GM23338 (cell line): Measurements from ENCODE around the gene R3HDM4. TPM values are rescaled to one million over a fixed set of nuclear protein-coding genes. Genes with fewer than 3 reads are reported as not detected.

Experiments used
- ATAC-seq: fragments of 200-7000 bp; cut with Tn5 transposase; 3 replicates; pipeline ENCODE4 v1.9.1; 2020
- DNase-seq: peaks from one replicate; pipeline ENCODE4 v3.0.0-alpha.2; 2015; ENCODE audit warnings: low spot score
- H2AFZ ChIP-seq: fragments of 200-600 bp; sonication (generic); 2 replicates; pipeline ENCODE4 v1.8.0; 2016; ENCODE audit warnings: antibody characterized with exemption, mild to moderate bottlenecking, moderate library complexity
- H3F3A ChIP-seq: fragments of 200-600 bp; sonication (generic); replicated peaks from 2 replicates; pipeline ENCODE4 v1.8.0; 2017; ENCODE audit warnings: antibody characterized with exemption, mixed run types, low read depth
- H3K27ac ChIP-seq: fragments of 200-600 bp; sonication (generic); 2 replicates; pipeline ENCODE4 v1.6.1; 2016; ENCODE audit warnings: low read depth
- H3K27me3 ChIP-seq: fragments of 200-600 bp; sonication (generic); 2 replicates; pipeline ENCODE4 v1.8.0; 2016; ENCODE audit warnings: mild to moderate bottlenecking, mixed run types, moderate library complexity; ENCODE audit not compliant: insufficient read depth
- H3K36me3 ChIP-seq: fragments of 200-600 bp; sonication (generic); 2 replicates; pipeline ENCODE4 v1.8.0; 2016; ENCODE audit warnings: mild to moderate bottlenecking; ENCODE audit not compliant: insufficient read depth
- H3K4me1 ChIP-seq: fragments of 200-600 bp; sonication (generic); 2 replicates; pipeline ENCODE4 v1.8.0; 2016; ENCODE audit warnings: mild to moderate bottlenecking, moderate library complexity; ENCODE audit not compliant: insufficient read depth
- H3K4me2 ChIP-seq: fragments of 200-600 bp; sonication (generic); 2 replicates; pipeline ENCODE4 v1.7.1; 2017; ENCODE audit warnings: mixed run types
- H3K4me3 ChIP-seq: fragments of 200-600 bp; sonication (generic); 2 replicates; pipeline ENCODE4 v1.6.1; 2016; ENCODE audit warnings: mixed run types
- H3K79me2 ChIP-seq: fragments of 200-600 bp; sonication (generic); replicated peaks from 2 replicates; pipeline ENCODE4 v1.8.0; 2017; ENCODE audit warnings: mild to moderate bottlenecking; ENCODE audit not compliant: insufficient read depth
- H3K9me2 ChIP-seq: fragments of 200-600 bp; sonication (generic); 2 replicates; pipeline ENCODE4 v1.8.0; 2017; ENCODE audit not compliant: insufficient read depth
- H4K20me1 ChIP-seq: fragments of 200-600 bp; sonication (generic); replicated peaks from 2 replicates; pipeline ENCODE4 v1.8.0; 2017; ENCODE audit warnings: mild to moderate bottlenecking; ENCODE audit not compliant: insufficient read depth
- H3K27ac Mint-ChIP-seq: 2 replicates; pipeline ENCODE4 v1.8.0; 2020; ENCODE audit warnings: inconsistent platforms, mild to moderate bottlenecking, moderate library complexity, mixed read lengths
- H3K27me3 Mint-ChIP-seq: 3 replicates; pipeline ENCODE4 v1.8.0; 2022; ENCODE audit warnings: low read depth, mild to moderate bottlenecking, moderate library complexity, mixed read lengths, inconsistent platforms; ENCODE audit not compliant: insufficient read depth, poor library complexity
- H3K36me3 Mint-ChIP-seq: 3 replicates; pipeline ENCODE4 v1.8.0; 2021; ENCODE audit warnings: low read depth, mild to moderate bottlenecking, inconsistent platforms, moderate library complexity, mixed read lengths
- H3K4me1 Mint-ChIP-seq: 3 replicates; pipeline ENCODE4 v1.8.0; 2020; ENCODE audit warnings: mild to moderate bottlenecking, inconsistent platforms, mixed read lengths
- H3K4me3 Mint-ChIP-seq: 3 replicates; pipeline ENCODE4 v1.8.0; 2021; ENCODE audit warnings: moderate library complexity, mild to moderate bottlenecking, inconsistent platforms, mixed read lengths
- H3K9me3 Mint-ChIP-seq: 3 replicates; pipeline ENCODE4 v1.8.0; 2020; ENCODE audit warnings: moderate library complexity, mild to moderate bottlenecking, inconsistent platforms, mixed read lengths
- CREB1 ChIP-seq: fragments of 250-450 bp; sonication (Bioruptor Pico); IDR thresholded peaks from 2 replicates; pipeline ENCODE4 v1.5.0; 2020; ENCODE audit warnings: low read depth, mild to moderate bottlenecking, moderate library complexity
- CTCF ChIP-seq, 2 experiments: fragments of 200-600 bp in 1 of 2; sonication (generic) in 1 of 2; conservative IDR thresholded peaks; 2 replicates each; pipeline versions ENCODE4 v1.5.1 to v1.6.1; 2016 to 2017; ENCODE audit warnings: antibody characterized with exemption in 2 of 2, low read depth in 2 of 2, mild to moderate bottlenecking in 2 of 2, moderate library complexity in 1 of 2
- ETS1 ChIP-seq: IDR thresholded peaks from 2 replicates; pipeline ENCODE4 v1.6.1; 2016; ENCODE audit warnings: antibody characterized with exemption
- EZH2 ChIP-seq: fragments of 200-600 bp; sonication (generic); IDR thresholded peaks from one replicate; pipeline ENCODE4 v1.8.0; 2017; ENCODE audit warnings: antibody characterized with exemption, mild to moderate bottlenecking, low read depth; ENCODE audit not compliant: unreplicated experiment
- EZH2phosphoT487 ChIP-seq: fragments of 200-600 bp; sonication (generic); IDR thresholded peaks from one replicate; pipeline ENCODE4 v1.8.1; 2018; ENCODE audit warnings: antibody characterized with exemption; ENCODE audit not compliant: unreplicated experiment
- JUNB ChIP-seq: IDR thresholded peaks from one replicate; pipeline ENCODE4 v1.6.1; 2016; ENCODE audit warnings: antibody characterized with exemption; ENCODE audit not compliant: unreplicated experiment
- NANOG ChIP-seq: IDR thresholded peaks from 2 replicates; pipeline ENCODE4 v1.6.1; 2016; ENCODE audit warnings: antibody characterized with exemption, borderline replicate concordance
- POLR2AphosphoS5 ChIP-seq: IDR thresholded peaks from 2 replicates; pipeline ENCODE4 v1.6.1; 2016; ENCODE audit warnings: antibody characterized with exemption, low read depth
- STAT1 ChIP-seq: IDR thresholded peaks from one replicate; pipeline ENCODE4 v1.6.1; 2016; ENCODE audit warnings: antibody characterized with exemption; ENCODE audit not compliant: unreplicated experiment
- ZNF114 ChIP-seq: fragments of 250-450 bp; sonication (Bioruptor Pico); IDR thresholded peaks from 2 replicates; pipeline ENCODE4 v1.5.0; 2020; ENCODE audit warnings: mild to moderate bottlenecking, moderate library complexity
- ZNF331 ChIP-seq: fragments of 250-450 bp; sonication (Bioruptor Pico); IDR thresholded peaks from 2 replicates; pipeline ENCODE4 v1.5.0; 2020; ENCODE audit warnings: low read depth, mild to moderate bottlenecking, moderate library complexity
- polyA plus RNA-seq: library from polyadenylated mRNA; unstranded; fragments of >200 nt; fragmentation: Nextera tagmentation; extraction: Ambion mirVana; gene quantifications from 2 replicates; pipeline ENCODE4 v1.2.1, GENCODE V29; 2016
- total RNA-seq: library from RNA; depleted of rRNA; stranded (reverse); fragments of >200 nt; shearing (Covaris generic); gene quantifications from 2 replicates; pipeline ENCODE4 v1.2.3, GENCODE V29; 2014

The R3HDM4 gene
- total and polyA plus RNA-seq, 2 experiments from 2014 or later, result 76.5 to 87.1 TPM

DNA sequence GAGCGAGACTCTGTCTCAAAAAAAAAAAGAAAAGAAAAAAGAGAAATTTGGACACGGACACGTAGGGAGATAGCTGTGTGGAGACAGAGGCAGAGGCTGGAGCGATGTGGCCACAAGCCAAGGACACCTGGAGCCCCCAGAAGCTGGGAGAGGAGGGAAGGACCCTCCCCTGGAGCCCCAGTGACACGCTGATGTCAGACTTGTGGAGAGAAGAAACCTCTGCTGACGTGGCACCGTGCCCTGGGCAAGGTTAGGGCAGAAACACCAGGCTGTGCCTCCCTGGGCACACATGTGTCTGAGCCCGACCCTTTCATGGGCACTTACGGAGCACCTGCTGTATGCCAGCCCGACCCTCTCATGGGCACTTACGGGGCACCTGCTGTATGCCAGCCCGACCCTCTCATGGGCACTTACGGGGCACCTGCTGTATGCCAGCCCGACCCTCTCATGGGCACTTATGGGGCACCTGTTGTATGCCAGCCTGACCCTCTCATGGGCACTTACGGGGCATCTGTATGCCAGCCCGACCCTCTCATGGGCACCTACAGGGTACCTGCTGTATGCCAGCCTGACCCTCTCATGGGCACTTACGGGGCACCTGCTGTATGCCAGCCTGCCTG is 30.6 kb upstream of the R3HDM4 start:
- Mint-ChIP-seq H3K27ac (no peak overlapping the region), H3K9me3 (peaks cover 2% of the 10 kb centered on the region; the same call in 1 of the 3 replicates), H3K4me3 (no peak overlapping the region), H3K4me1 (no peaks in the 10 kb centered on the region; the same call in 2 of the 3 replicates), H3K27me3 (peaks cover 18% of the 10 kb centered on the region), H3K36me3 (peaks cover 37% of the 10 kb centered on the region)
- Histone ChIP-seq H3K36me3 (no peaks in the 10 kb centered on the region), H3K27me3 (no peaks in the 10 kb centered on the region), H3K27ac (no peak overlapping the region), H4K20me1 (peaks cover 5% of the 10 kb centered on the region), H3K4me1 (no peaks in the 10 kb centered on the region), H3K4me2 (no peak overlapping the region), H2AFZ (no peak overlapping the region), H3K9me2 (no peaks in the 10 kb centered on the region), H3K79me2 (peaks cover 47% of the 10 kb centered on the region), H3K4me3 (no peak overlapping the region), H3F3A (0 out of 2 replicates have a peak, but pooled peaks cover 3% of the 10 kb centered on the region)
- DNase-seq (no peak), ATAC-seq (no peak)
- TF ChIP-seq EZH2 (no peak), JUNB (no peak), STAT1 (no peak), ZNF331 (no peak), NANOG (no peak), ZNF114 (CRISPR knock-in tag) (no peak), ETS1 (no peak), EZH2phosphoT487 (no peak), CTCF (conservative IDR thresholded peaks at IDR 0.05; ENCODE audit: low read depth in 2 of 2) (no peak)

DNA sequence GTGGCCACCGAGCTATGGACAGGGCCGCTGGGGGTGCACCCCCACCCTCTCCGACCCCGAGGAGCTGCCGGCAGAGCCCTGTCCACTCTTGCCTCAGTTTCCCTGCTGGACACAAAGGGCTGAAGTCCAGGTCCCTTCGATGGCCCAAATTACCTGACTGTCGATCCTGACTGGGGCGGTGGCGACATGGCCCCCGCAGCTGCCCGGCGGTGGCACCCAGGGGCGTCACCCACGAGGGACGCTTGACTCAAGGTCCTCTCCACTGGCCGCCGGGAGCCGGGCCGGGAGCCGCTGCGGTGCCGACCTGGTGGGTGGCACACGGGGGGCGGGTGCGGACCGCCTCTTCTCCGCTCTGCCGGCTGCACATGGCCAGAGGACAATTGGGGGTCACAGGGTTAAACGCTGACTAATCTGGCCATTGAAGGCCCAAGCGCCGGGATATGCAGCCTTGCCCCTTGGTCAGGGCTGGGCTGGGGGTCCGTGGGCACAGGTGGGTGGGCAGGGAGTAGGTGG is 29.2 kb upstream of the R3HDM4 start:
- no peaks in the 10 kb centered on the region for H3K27me3 ChIP-seq
- no peaks in the 10 kb centered on the region for H3K9me2 ChIP-seq
- Mint-ChIP-seq H3K4me1 (no peaks in the 10 kb centered on the region; the same call in 2 of the 3 replicates), H3K27ac (no peak overlapping the region), H3K4me3 (no peak overlapping the region), H3K27me3 (peaks cover 18% of the 10 kb centered on the region), H3K36me3 (peaks cover 42% of the 10 kb centered on the region), H3K9me3 (peaks cover 2% of the 10 kb centered on the region; the same call in 1 of the 3 replicates)
- DNase-seq (no peak), ATAC-seq (no peak)
- H3K27ac ChIP-seq, result no peak overlapping the region
- peaks cover 5% of the 10 kb centered on the region for H4K20me1 ChIP-seq
- H3K4me2 ChIP-seq, result no peak overlapping the region
- H3F3A ChIP-seq, result 0 out of 2 replicates have a peak, but pooled peaks cover 3% of the 10 kb centered on the region
- no peak overlapping the region for H3K4me3 ChIP-seq
- no peaks in the 10 kb centered on the region for H3K4me1 ChIP-seq
- H3K36me3 ChIP-seq, result no peaks in the 10 kb centered on the region
- H3K79me2 ChIP-seq, result peaks cover 56% of the 10 kb centered on the region
- H2AFZ ChIP-seq, result no peak overlapping the region
- no peak for TF ChIP-seq CTCF (conservative IDR thresholded peaks at IDR 0.05; ENCODE audit: low read depth in 2 of 2)
- no peak for TF ChIP-seq CREB1 (CRISPR knock-in tag)
- TF ChIP-seq POLR2AphosphoS5, result no peak
- no peak for TF ChIP-seq EZH2phosphoT487
- TF ChIP-seq JUNB, result no peak
- no peak for TF ChIP-seq ZNF331
- no peak for TF ChIP-seq NANOG
